ENCODE results near the gene ZSWIM4.

The ZSWIM4 gene

GRCh38 chr19:13830114-13830740, 35.0 kb downstream of the ZSWIM4 start:
- no peak for TF ChIP-seq ZNF565 (CRISPR knock-in tag; conservative IDR thresholded peaks at IDR 0.05; ENCODE audit: low read depth)
- no peak for TF ChIP-seq GLIS3 (CRISPR knock-in tag; IDR thresholded peaks at IDR 0.05)
- no peak for TF ChIP-seq CSDC2 (CRISPR knock-in tag; IDR thresholded peaks at IDR 0.05)
- TF ChIP-seq ZNF70 (CRISPR knock-in tag; IDR thresholded peaks at IDR 0.05): no peak
- no peak for TF ChIP-seq ZNF8 (CRISPR knock-in tag; IDR thresholded peaks at IDR 0.05)
- TF ChIP-seq OSR1 (CRISPR knock-in tag; IDR thresholded peaks at IDR 0.05): no peak
- TF ChIP-seq RARB (CRISPR knock-in tag; IDR thresholded peaks at IDR 0.05): no peak
- TF ChIP-seq, protein P1, sequence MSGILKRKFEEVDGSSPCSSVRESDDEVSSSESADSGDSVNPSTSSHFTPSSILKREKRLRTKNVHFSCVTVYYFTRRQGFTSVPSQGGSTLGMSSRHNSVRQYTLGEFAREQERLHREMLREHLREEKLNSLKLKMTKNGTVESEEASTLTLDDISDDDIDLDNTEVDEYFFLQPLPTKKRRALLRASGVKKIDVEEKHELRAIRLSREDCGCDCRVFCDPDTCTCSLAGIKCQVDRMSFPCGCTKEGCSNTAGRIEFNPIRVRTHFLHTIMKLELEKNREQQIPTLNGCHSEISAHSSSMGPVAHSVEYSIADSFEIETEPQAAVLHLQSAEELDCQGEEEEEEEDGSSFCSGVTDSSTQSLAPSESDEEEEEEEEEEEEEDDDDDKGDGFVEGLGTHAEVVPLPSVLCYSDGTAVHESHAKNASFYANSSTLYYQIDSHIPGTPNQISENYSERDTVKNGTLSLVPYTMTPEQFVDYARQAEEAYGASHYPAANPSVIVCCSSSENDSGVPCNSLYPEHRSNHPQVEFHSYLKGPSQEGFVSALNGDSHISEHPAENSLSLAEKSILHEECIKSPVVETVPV (CRISPR knock-in tag; IDR thresholded peaks at IDR 0.05): no peak
- TF ChIP-seq BACH2 (CRISPR knock-in tag; IDR thresholded peaks at IDR 0.05; ENCODE audit: borderline replicate concordance): no peak
- TF ChIP-seq TOX (CRISPR knock-in tag; IDR thresholded peaks at IDR 0.05; ENCODE audit: borderline replicate concordance): no peak
- no peak for TF ChIP-seq ZC3H10 (CRISPR knock-in tag; IDR thresholded peaks at IDR 0.05)
- no peak for TF ChIP-seq ZFP3 (CRISPR knock-in tag; IDR thresholded peaks at IDR 0.05)
- no peak for TF ChIP-seq TCF4 (CRISPR knock-in tag; IDR thresholded peaks at IDR 0.05; ENCODE audit: borderline replicate concordance)
- TF ChIP-seq SNAI2 (CRISPR knock-in tag; IDR thresholded peaks at IDR 0.05): no peak
- ATAC-seq: peak; percentile 2

GRCh38 chr19:13830741-13831536, 35.7 kb downstream of the ZSWIM4 start:
- TF ChIP-seq PPARA (CRISPR knock-in tag; IDR thresholded peaks at IDR 0.05; ENCODE audit: borderline replicate concordance): no peak
- no peak for TF ChIP-seq ZFP3 (CRISPR knock-in tag; IDR thresholded peaks at IDR 0.05)
- no peak for TF ChIP-seq OSR1 (CRISPR knock-in tag; IDR thresholded peaks at IDR 0.05)
- TF ChIP-seq ZC3H10 (CRISPR knock-in tag; IDR thresholded peaks at IDR 0.05): no peak
- no peak for TF ChIP-seq TCF4 (CRISPR knock-in tag; IDR thresholded peaks at IDR 0.05; ENCODE audit: borderline replicate concordance)
- no peak for TF ChIP-seq SNAI2 (CRISPR knock-in tag; IDR thresholded peaks at IDR 0.05)
- no peak; the same call in 1 of the 2 replicates for TF ChIP-seq RARB (CRISPR knock-in tag; IDR thresholded peaks at IDR 0.05)
- no peak for TF ChIP-seq CREB5 (CRISPR knock-in tag; IDR thresholded peaks at IDR 0.05; ENCODE audit: low read depth)
- TF ChIP-seq, protein P2, sequence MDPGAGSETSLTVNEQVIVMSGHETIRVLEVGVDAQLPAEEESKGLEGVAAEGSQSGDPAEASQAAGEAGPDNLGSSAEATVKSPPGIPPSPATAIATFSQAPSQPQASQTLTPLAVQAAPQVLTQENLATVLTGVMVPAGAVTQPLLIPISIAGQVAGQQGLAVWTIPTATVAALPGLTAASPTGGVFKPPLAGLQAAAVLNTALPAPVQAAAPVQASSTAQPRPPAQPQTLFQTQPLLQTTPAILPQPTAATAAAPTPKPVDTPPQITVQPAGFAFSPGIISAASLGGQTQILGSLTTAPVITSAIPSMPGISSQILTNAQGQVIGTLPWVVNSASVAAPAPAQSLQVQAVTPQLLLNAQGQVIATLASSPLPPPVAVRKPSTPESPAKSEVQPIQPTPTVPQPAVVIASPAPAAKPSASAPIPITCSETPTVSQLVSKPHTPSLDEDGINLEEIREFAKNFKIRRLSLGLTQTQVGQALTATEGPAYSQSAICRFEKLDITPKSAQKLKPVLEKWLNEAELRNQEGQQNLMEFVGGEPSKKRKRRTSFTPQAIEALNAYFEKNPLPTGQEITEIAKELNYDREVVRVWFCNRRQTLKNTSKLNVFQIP (CRISPR knock-in tag; IDR thresholded peaks at IDR 0.05; ENCODE audit: borderline replicate concordance, low read depth): no peak
- TF ChIP-seq ZNF70 (CRISPR knock-in tag; IDR thresholded peaks at IDR 0.05): no peak
- no peak for TF ChIP-seq TOX (CRISPR knock-in tag; IDR thresholded peaks at IDR 0.05; ENCODE audit: borderline replicate concordance)
- TF ChIP-seq PATZ1 (CRISPR knock-in tag; IDR thresholded peaks at IDR 0.05; ENCODE audit: borderline replicate concordance): no peak
- ATAC-seq: peak; percentile 2

GRCh38 chr19:13831537-13832467, 36.6 kb downstream of the ZSWIM4 start:
- TF ChIP-seq ARNTL (CRISPR knock-in tag; IDR thresholded peaks at IDR 0.05; ENCODE audit: borderline replicate concordance, low read depth): no peak
- peak; percentile 74; the same call in 1 of the 2 replicates for TF ChIP-seq RARB (CRISPR knock-in tag; IDR thresholded peaks at IDR 0.05)
- TF ChIP-seq PATZ1 (CRISPR knock-in tag; IDR thresholded peaks at IDR 0.05; ENCODE audit: borderline replicate concordance): peak; percentile 78; the same call in 1 of the 2 replicates
- ATAC-seq: no peak

Data from SK-N-SH treated with all-trans-retinoic acid at 6 μM for 48 hours (cell line).